Transverse colon (tissue), 4 donors: ENCODE results near the gene TLCD4. TPM values are rescaled to one million over a fixed set of nuclear protein-coding genes. Genes with fewer than 3 reads are reported as not detected.

Experiments used
- DNase-seq: peaks from one replicate; pipeline ENCODE4 v3.0.0-alpha.2; 2019
- H3K27ac ChIP-seq, 4 donors: fragments of 200-600 bp; sonication (generic); 2 replicates each; pipeline ENCODE4 v1.5.1; 2016 to 2018; ENCODE audit warnings: inconsistent platforms in 4 of 4
- H3K27me3 ChIP-seq: fragments of 200-600 bp; sonication (generic); 2 replicates; pipeline ENCODE4 v1.5.1; 2017; ENCODE audit warnings: inconsistent platforms
- H3K36me3 ChIP-seq, 4 donors: fragments of 200-600 bp; sonication (generic); 2 replicates each; pipeline ENCODE4 v1.5.1; 2017 to 2019; ENCODE audit warnings: inconsistent platforms in 4 of 4
- H3K4me1 ChIP-seq, 4 donors: fragments of 200-600 bp; sonication (generic); 2 replicates each; pipeline ENCODE4 v1.5.1; 2017 to 2020; ENCODE audit warnings: inconsistent platforms in 4 of 4
- H3K4me3 ChIP-seq, 4 donors: fragments of 200-600 bp; sonication (generic); 1 replicate in 1 of 4; 2 replicates in 3 of 4; pipeline versions ENCODE4 v1.5.1 to v1.6.1; 2017 to 2019; ENCODE audit warnings: inconsistent platforms in 4 of 4
- H3K9me3 ChIP-seq, 2 donors: fragments of 200-600 bp; sonication (generic); 2 replicates each; pipeline ENCODE4 v1.5.1; 2017 to 2019; ENCODE audit warnings: inconsistent platforms in 2 of 2
- CTCF ChIP-seq, 5 experiments: fragments of 200-600 bp in 3 of 5; fragments of 450-650 bp in 2 of 5; sonication (generic) in 3 of 5; IDR thresholded peaks; 1 replicate in 2 of 5; 2 replicates in 3 of 5; pipeline ENCODE4 v1.5.1; 2016 to 2017; ENCODE audit warnings: antibody characterized with exemption in 5 of 5, inconsistent platforms in 3 of 5, mild to moderate bottlenecking in 2 of 5, moderate library complexity in 1 of 5
- EP300 ChIP-seq: sonication (generic); formaldehyde crosslinking; IDR thresholded peaks from one replicate; pipeline ENCODE4 v1.6.1; 2017; ENCODE audit warnings: antibody characterized with exemption, low read depth
- POLR2A ChIP-seq: fragments of 450-650 bp; IDR thresholded peaks from one replicate; pipeline ENCODE4 v1.6.1; 2016; ENCODE audit warnings: antibody characterized with exemption, mild to moderate bottlenecking, moderate library complexity
- POLR2AphosphoS5 ChIP-seq, 3 donors: sonication (generic); formaldehyde crosslinking; IDR thresholded peaks; one replicate each; pipeline ENCODE4 v1.6.1; 2016; ENCODE audit warnings: antibody characterized with exemption in 3 of 3
- WGBS, 2 donors: methylation state at CpG; one replicate each; pipeline ENCODE4 v1.1.5; 2018; ENCODE audit warnings: low coverage in 1 of 2; 5-methylcytosine and 5-hydroxymethylcytosine counted together
- in situ Hi-C, 4 donors: fragments of 200-750 bp; cut with MboI; loops; one replicate each; pipeline versions ENCODE4 v1.15.0 to v1.15.1; 2017; ENCODE audit warnings: low sequenced_read_pairs in 3 of 4, low pct_ligation_motif_present in 1 of 4, low pct_unique_long_range_greater_than_20kb in 1 of 4
- intact Hi-C: fragments of 100-400 bp; cut with DNase I; formaldehyde crosslinking; loops from one replicate; pipeline ENCODE4 v1.15.1; 2023; ENCODE audit warnings: low total_unique reads
- total RNA-seq, 4 donors: library from RNA; depleted of rRNA; stranded (reverse); fragments of >200 nt; gene quantifications; one replicate each; pipeline ENCODE4 v1.1.0, GENCODE V29; 2016

TLCD4 gene
- total RNA-seq, 4 donors from 2014 or later: 3.4 to 68.8 (median 43.5) TPM

DNA sequence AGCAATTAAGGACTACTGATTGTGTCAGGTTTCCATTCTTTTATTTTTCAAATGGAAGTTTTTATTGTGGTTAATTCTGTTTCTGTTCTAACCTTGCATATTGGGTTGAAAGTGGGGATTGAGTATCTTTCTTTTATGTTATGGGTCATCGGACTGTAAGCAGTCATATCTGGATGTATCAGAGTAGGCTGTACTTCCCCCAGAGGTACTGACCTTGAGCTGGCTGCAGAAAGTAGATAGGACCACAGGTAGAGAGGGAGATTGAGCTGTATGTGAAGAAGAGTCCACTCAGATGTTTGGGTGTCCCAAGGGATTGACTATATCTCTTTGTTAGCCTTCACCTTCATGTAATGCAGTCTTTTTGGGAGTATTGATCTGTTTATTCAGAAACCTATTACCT, 23.9 kb upstream of the TLCD4 start:
- Histone ChIP-seq H3K4me3 (no peak overlapping the region), H3K27me3 (no peaks in the 10 kb centered on the region), H3K36me3 (no peaks in the 10 kb centered on the region), H3K27ac (no peak overlapping the region), H3K4me1 (peaks cover 0 to 26% (median 9%) of the 10 kb centered on the region in 4 donors), H3K9me3 (no peaks in the 10 kb centered on the region)
- intact Hi-C loops (no loop called here), in situ Hi-C loops (loop anchor here in 3 of 4 donors (25.0 kb wide), 1 partner anchor 144 kb away; the partner anchor contains the start of gene RWDD3 (in 3 of the 3))
- TF ChIP-seq EP300 (no peak), POLR2AphosphoS5 (IDR thresholded peaks at IDR 0.05) (no peak), POLR2A (no peak), CTCF (IDR thresholded peaks at IDR 0.05) (no peak)
- DNase-seq: no peak
- WGBS, 2 donors: 34 to 87% methylated on average over 1 of the region's 1 CpG

DNA sequence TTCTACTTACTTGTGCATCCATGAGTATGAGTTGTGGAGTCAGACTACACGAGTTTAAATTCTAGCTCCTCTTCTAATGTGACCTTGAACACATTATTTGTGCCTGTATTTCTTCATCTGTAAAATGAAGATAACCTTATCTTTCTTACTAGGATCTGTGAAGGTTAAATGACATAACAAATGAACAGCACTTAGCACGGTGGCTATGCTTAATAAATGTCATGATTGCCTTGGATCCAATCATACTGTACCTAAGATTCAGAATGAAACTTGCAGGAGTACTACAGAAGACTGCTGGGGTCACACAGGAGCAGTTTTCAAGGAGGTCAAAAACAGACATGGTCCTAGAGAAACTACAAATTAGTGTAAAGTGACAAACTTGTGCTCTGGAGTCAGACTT, 22.2 kb upstream of the TLCD4 start:
- TF ChIP-seq POLR2A: no peak
- no peak for TF ChIP-seq CTCF (IDR thresholded peaks at IDR 0.05)
- no peak for TF ChIP-seq POLR2AphosphoS5 (IDR thresholded peaks at IDR 0.05)
- TF ChIP-seq EP300: no peak
- Histone ChIP-seq H3K36me3 (no peaks in the 10 kb centered on the region), H3K27me3 (no peaks in the 10 kb centered on the region), H3K4me1 (peaks cover 0 to 35% (median 9%) of the 10 kb centered on the region in 4 donors), H3K27ac (peak overlapping the region in 3 of 4 donors; percentile 64 to 73 (median 71)), H3K4me3 (no peak overlapping the region), H3K9me3 (no peaks in the 10 kb centered on the region)
- 61 to 82% methylated on average over 2 of the region's 2 CpGs for WGBS, 2 donors
- intact Hi-C loops: no loop called here
- in situ Hi-C loops: loop anchor here in 3 of 4 donors (25.0 kb wide), 1 partner anchor 142 kb away; the partner anchor contains the start of gene RWDD3 (in 3 of the 3)
- no peak for DNase-seq

DNA sequence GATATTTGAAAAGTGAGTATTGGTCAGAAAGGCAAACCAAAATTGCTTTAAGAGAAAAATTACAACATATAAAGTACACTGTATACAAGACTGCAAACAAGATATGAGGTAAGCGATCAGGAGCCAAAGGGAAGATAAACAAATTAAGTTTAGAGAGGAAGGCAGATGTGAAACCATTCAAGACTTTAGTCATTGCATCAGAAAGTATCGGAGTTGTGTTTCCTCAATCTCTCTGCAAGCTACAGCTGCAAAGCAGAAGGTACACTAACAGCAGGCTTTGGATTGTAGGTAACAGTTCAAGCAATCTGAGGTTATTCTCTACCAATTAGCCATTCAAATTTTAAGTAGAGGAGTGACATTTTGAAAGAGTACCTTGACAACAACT, 21.3 kb upstream of the TLCD4 start:
- no peak for DNase-seq
- Histone ChIP-seq H3K36me3 (no peaks in the 10 kb centered on the region), H3K4me3 (no peak overlapping the region), H3K27me3 (no peaks in the 10 kb centered on the region), H3K27ac (peak overlapping the region; percentile 47 to 73 (median 68)), H3K9me3 (no peaks in the 10 kb centered on the region), H3K4me1 (peaks cover 0 to 35% (median 9%) of the 10 kb centered on the region in 4 donors)
- in situ Hi-C loops: loop anchor here in 3 of 4 donors (25.0 kb wide), 1 partner anchor 141 kb away; the partner anchor contains the start of gene RWDD3 (in 3 of the 3)
- intact Hi-C loops: no loop called here
- WGBS, 2 donors: 36 to 42% methylated on average over 2 of the region's 2 CpGs
- TF ChIP-seq EP300 (peak; percentile 25), CTCF (IDR thresholded peaks at IDR 0.05) (no peak), POLR2AphosphoS5 (IDR thresholded peaks at IDR 0.05) (peak in 2 of 3 donors; percentile 47 to 64)

DNA sequence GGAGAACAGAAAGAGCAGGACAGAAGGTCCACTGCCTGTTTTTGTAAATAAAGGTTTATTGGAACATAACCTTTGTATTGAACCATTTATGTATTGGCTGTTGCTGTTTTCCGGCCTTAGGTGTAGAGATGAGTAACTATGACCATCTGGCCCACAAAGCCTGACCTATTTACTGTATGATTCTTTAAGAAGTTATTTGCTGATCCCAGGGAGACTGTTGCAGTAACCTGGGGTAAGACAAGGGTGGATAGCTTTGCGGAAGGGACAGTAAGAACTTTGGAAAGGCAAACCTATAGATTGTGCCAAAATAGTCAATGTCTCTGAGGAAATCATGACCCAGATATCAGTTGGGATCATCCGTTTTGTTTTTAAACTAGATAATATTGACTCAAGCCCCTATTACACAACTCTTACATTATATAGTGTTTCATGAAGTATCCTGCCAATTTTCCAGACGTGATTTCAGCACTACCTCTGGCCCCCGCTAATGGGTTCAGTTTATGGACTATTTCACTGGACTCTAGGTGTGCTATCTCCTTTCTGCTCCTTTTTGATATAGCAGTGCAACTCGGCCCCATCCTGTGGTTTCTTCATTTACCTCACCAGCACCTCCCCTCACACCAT, 20.8 kb upstream of the TLCD4 start:
- TF ChIP-seq POLR2A (no peak), EP300 (no peak), CTCF (IDR thresholded peaks at IDR 0.05) (no peak), POLR2AphosphoS5 (IDR thresholded peaks at IDR 0.05) (no peak)
- no peaks in the 10 kb centered on the region for H3K36me3 ChIP-seq
- DNase-seq: no peak
- H3K4me1 ChIP-seq: peaks cover 0 to 35% (median 9%) of the 10 kb centered on the region in 4 donors
- WGBS, 2 donors: 67 to 74% methylated on average over 5 to 6 of the region's 6 CpGs
- H3K9me3 ChIP-seq: no peaks in the 10 kb centered on the region
- peak overlapping the region; percentile 47 to 73 (median 68) for H3K27ac ChIP-seq
- in situ Hi-C loops (loop anchor here in 3 of 4 donors (25.0 kb wide), 1 partner anchor 141 kb away; the partner anchor contains the start of gene RWDD3 (in 3 of the 3)), intact Hi-C loops (no loop called here)
- no peak overlapping the region for H3K4me3 ChIP-seq
- no peaks in the 10 kb centered on the region for H3K27me3 ChIP-seq
